ENCODE measurements around the gene ZNF202. TPM values are rescaled to one million over a fixed set of nuclear protein-coding genes. Genes with fewer than 3 reads are reported as not detected.
"Not testable (repeated sequence)": the region's sequence is repeated elsewhere in the genome, so short reads cannot be mapped to it uniquely, and the experiment has no call there.

The ZNF202 gene
- total RNA-seq, 2 donors from 2014 or later = 8.6 to 11.5 TPM

- Mint-ChIP-seq H3K27ac (no peak overlapping the region), H3K4me3 (no peak overlapping the region), H3K36me3 (ENCODE audit: insufficient read depth in 2 of 2) (peaks cover 29 to 47% of the 10 kb centered on the region in 2 donors), H3K9me3 (peaks cover 4 to 11% of the 10 kb centered on the region in 2 donors), H3K27me3 (ENCODE audit: low read depth) (no peaks in the 10 kb centered on the region), H3K4me1 (ENCODE audit: low read depth) (no peaks in the 10 kb centered on the region)
- DNase-seq (no peak), ATAC-seq (replicated peaks in 1 of 2) (no peak)
These were observed 15.3 kb downstream of the ZNF202 start for GRCh38 chr11:123725995-123726655.

- Mint-ChIP-seq H3K9me3 (peaks cover 0 to under 1% of the 10 kb centered on the region in 2 donors), H3K36me3 (ENCODE audit: insufficient read depth in 2 of 2) (peaks cover 1 to 5% of the 10 kb centered on the region in 2 donors), H3K27me3 (ENCODE audit: low read depth) (peaks cover 14% of the 10 kb centered on the region), H3K4me3 (no peak overlapping the region), H3K27ac (no peak overlapping the region), H3K4me1 (ENCODE audit: low read depth) (peaks cover 8% of the 10 kb centered on the region)
- DNase-seq (no peak), ATAC-seq (replicated peaks in 1 of 2) (no peak)
These were observed 22.0 kb downstream of the ZNF202 start for GRCh38 chr11:123719452-123719851.

- no peak overlapping the region for H3K4me3 Mint-ChIP-seq
- ATAC-seq (replicated peaks in 1 of 2) = peak; percentile 45 to 51
These were observed 23.0 kb downstream of the ZNF202 start for GRCh38 chr11:123718469-123718868.

GRCh38 chr11:123718063-123718462, 23.4 kb downstream of the ZNF202 start:
- DNase-seq (no peak), ATAC-seq (replicated peaks in 1 of 2) (peak; percentile 80 to 83)
- Mint-ChIP-seq H3K4me1 (ENCODE audit: low read depth) (peaks cover 8% of the 10 kb centered on the region), H3K27ac (no peak overlapping the region), H3K9me3 (no peaks in the 10 kb centered on the region), H3K4me3 (no peak overlapping the region), H3K27me3 (ENCODE audit: low read depth) (peaks cover 20% of the 10 kb centered on the region), H3K36me3 (ENCODE audit: insufficient read depth in 2 of 2) (no peaks in the 10 kb centered on the region)

More at GRCh38 chr11:123718469-123718868, 23.0 kb downstream of the ZNF202 start:
- Mint-ChIP-seq H3K27me3 (ENCODE audit: low read depth) (peaks cover 20% of the 10 kb centered on the region), H3K36me3 (ENCODE audit: insufficient read depth in 2 of 2) (peaks cover 0 to 1% of the 10 kb centered on the region in 2 donors), H3K4me1 (ENCODE audit: low read depth) (peaks cover 8% of the 10 kb centered on the region), H3K27ac (no peak overlapping the region), H3K9me3 (no peaks in the 10 kb centered on the region)
- no peak for DNase-seq

- not testable (repeated sequence) for H3K36me3 Mint-ChIP-seq (ENCODE audit: insufficient read depth in 2 of 2); H3K9me3 Mint-ChIP-seq; H3K4me1 Mint-ChIP-seq (ENCODE audit: low read depth); ATAC-seq (replicated peaks in 1 of 2); H3K27ac Mint-ChIP-seq; DNase-seq; H3K4me3 Mint-ChIP-seq
- H3K27me3 Mint-ChIP-seq (ENCODE audit: low read depth) = peaks cover 38% of the 10 kb centered on the region
These were observed 28.8 kb downstream of the ZNF202 start for GRCh38 chr11:123712627-123713026.

GRCh38 chr11:123707606-123708205, 33.8 kb downstream of the ZNF202 start:
- H3K36me3 Mint-ChIP-seq (ENCODE audit: insufficient read depth in 2 of 2) = no peaks in the 10 kb centered on the region
- DNase-seq (peak; percentile 57 to 63), ATAC-seq (replicated peaks in 1 of 2) (peak; percentile 62 to 66)
- peaks cover 18% of the 10 kb centered on the region for H3K27me3 Mint-ChIP-seq (ENCODE audit: low read depth)
- H3K27ac Mint-ChIP-seq = peak overlapping the region; percentile 68
- H3K4me3 Mint-ChIP-seq = no peak overlapping the region
- H3K4me1 Mint-ChIP-seq (ENCODE audit: low read depth) = peaks cover 5% of the 10 kb centered on the region
- no peaks in the 10 kb centered on the region for H3K9me3 Mint-ChIP-seq

GRCh38 chr11:123707206-123707605, 34.3 kb downstream of the ZNF202 start:
- no peaks in the 10 kb centered on the region for H3K36me3 Mint-ChIP-seq (ENCODE audit: insufficient read depth in 2 of 2)
- H3K9me3 Mint-ChIP-seq = no peaks in the 10 kb centered on the region
- H3K27me3 Mint-ChIP-seq (ENCODE audit: low read depth) = peaks cover 18% of the 10 kb centered on the region
- H3K27ac Mint-ChIP-seq = peak overlapping the region; percentile 68
- no peak for ATAC-seq (replicated peaks in 1 of 2)
- H3K4me1 Mint-ChIP-seq (ENCODE audit: low read depth) = peaks cover 5% of the 10 kb centered on the region
- DNase-seq = no peak
- no peak overlapping the region for H3K4me3 Mint-ChIP-seq

GRCh38 chr11:123704341-123704740, 37.1 kb downstream of the ZNF202 start:
- H3K27ac Mint-ChIP-seq = no peak overlapping the region
- DNase-seq (no peak), ATAC-seq (replicated peaks in 1 of 2) (no peak)
- no peaks in the 10 kb centered on the region for H3K4me1 Mint-ChIP-seq (ENCODE audit: low read depth)
- no peak overlapping the region for H3K4me3 Mint-ChIP-seq
- no peaks in the 10 kb centered on the region for H3K36me3 Mint-ChIP-seq (ENCODE audit: insufficient read depth in 2 of 2)
- H3K9me3 Mint-ChIP-seq = no peaks in the 10 kb centered on the region
- no peaks in the 10 kb centered on the region for H3K27me3 Mint-ChIP-seq (ENCODE audit: low read depth)

- DNase-seq = no peak
- Mint-ChIP-seq H3K27me3 (ENCODE audit: low read depth) (no peaks in the 10 kb centered on the region), H3K9me3 (no peaks in the 10 kb centered on the region), H3K36me3 (ENCODE audit: insufficient read depth in 2 of 2) (no peaks in the 10 kb centered on the region), H3K27ac (no peak overlapping the region), H3K4me1 (ENCODE audit: low read depth) (no peaks in the 10 kb centered on the region), H3K4me3 (no peak overlapping the region)
- no peak for ATAC-seq (replicated peaks in 1 of 2)
These were observed 38.8 kb downstream of the ZNF202 start for GRCh38 chr11:123702696-123703095.

GRCh38 chr11:123702139-123702538, 39.3 kb downstream of the ZNF202 start:
- no peaks in the 10 kb centered on the region for H3K27me3 Mint-ChIP-seq (ENCODE audit: low read depth)
- DNase-seq = no peak
- H3K4me3 Mint-ChIP-seq = no peak overlapping the region
- H3K9me3 Mint-ChIP-seq = no peaks in the 10 kb centered on the region
- H3K4me1 Mint-ChIP-seq (ENCODE audit: low read depth) = no peaks in the 10 kb centered on the region
- no peak for ATAC-seq (replicated peaks in 1 of 2)
- no peaks in the 10 kb centered on the region for H3K36me3 Mint-ChIP-seq (ENCODE audit: insufficient read depth in 2 of 2)
- no peak overlapping the region for H3K27ac Mint-ChIP-seq

- Mint-ChIP-seq H3K36me3 (ENCODE audit: insufficient read depth in 2 of 2) (no peaks in the 10 kb centered on the region), H3K27me3 (ENCODE audit: low read depth) (no peaks in the 10 kb centered on the region), H3K27ac (no peak overlapping the region), H3K9me3 (no peaks in the 10 kb centered on the region), H3K4me1 (ENCODE audit: low read depth) (no peaks in the 10 kb centered on the region), H3K4me3 (no peak overlapping the region)
- ATAC-seq (replicated peaks in 1 of 2) = no peak
- no peak for DNase-seq
These were observed 40.7 kb downstream of the ZNF202 start for GRCh38 chr11:123700772-123701171.

GRCh38 chr11:123698546-123699127, 42.8 kb downstream of the ZNF202 start:
- no peak for ATAC-seq (replicated peaks in 1 of 2)
- Mint-ChIP-seq H3K36me3 (ENCODE audit: insufficient read depth in 2 of 2) (no peaks in the 10 kb centered on the region), H3K4me3 (no peak overlapping the region), H3K27me3 (ENCODE audit: low read depth) (peaks cover 6% of the 10 kb centered on the region), H3K9me3 (no peaks in the 10 kb centered on the region), H3K27ac (no peak overlapping the region), H3K4me1 (ENCODE audit: low read depth) (no peaks in the 10 kb centered on the region)
- no peak for DNase-seq

GRCh38 chr11:123696183-123696582, 45.3 kb downstream of the ZNF202 start:
- Mint-ChIP-seq H3K4me3 (no peak overlapping the region), H3K27ac (no peak overlapping the region), H3K9me3 (no peaks in the 10 kb centered on the region), H3K4me1 (ENCODE audit: low read depth) (no peaks in the 10 kb centered on the region), H3K27me3 (ENCODE audit: low read depth) (peaks cover 26% of the 10 kb centered on the region), H3K36me3 (ENCODE audit: insufficient read depth in 2 of 2) (no peaks in the 10 kb centered on the region)
- DNase-seq (no peak), ATAC-seq (replicated peaks in 1 of 2) (no peak)
